ENCODE measurements around the gene OR8H3.
"Not testable (repeated sequence)": the region's sequence is repeated elsewhere in the genome, so short reads cannot be mapped to it uniquely, and the experiment has no call there.

OR8H3 gene, protein sequence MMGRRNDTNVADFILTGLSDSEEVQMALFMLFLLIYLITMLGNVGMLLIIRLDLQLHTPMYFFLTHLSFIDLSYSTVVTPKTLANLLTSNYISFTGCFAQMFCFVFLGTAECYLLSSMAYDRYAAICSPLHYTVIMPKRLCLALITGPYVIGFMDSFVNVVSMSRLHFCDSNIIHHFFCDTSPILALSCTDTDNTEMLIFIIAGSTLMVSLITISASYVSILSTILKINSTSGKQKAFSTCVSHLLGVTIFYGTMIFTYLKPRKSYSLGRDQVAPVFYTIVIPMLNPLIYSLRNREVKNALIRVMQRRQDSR

DNA sequence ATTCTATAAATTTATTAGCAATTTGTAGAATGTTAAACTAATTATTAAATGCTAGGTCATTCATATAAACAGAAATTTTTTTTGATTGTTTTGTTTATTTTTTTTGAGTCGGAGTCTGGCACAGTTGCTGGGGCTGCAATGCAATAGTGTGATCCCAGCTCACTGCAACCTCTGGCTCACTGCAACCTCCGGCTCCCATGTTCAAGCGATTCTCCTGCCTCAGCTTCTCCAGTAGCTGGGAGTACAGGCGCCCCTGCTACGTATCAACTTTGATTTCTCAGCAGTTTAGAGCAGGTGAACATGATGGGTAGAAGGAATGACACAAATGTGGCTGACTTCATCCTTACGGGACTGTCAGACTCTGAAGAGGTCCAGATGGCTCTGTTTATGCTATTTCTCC is at the start of gene OR8H3:
Gene OR8H3 (plus strand): TSS at position 301 of the 400 bp plus-strand sequence. CDS start 0 bp downstream, at position 301.
- no peak within 1 kb of the TSS for H3K4me3 Mint-ChIP-seq
- no peak for DNase-seq
- no peaks in the 10 kb centered on the region for H3K4me1 Mint-ChIP-seq
- no peaks in the 10 kb centered on the region for H3K36me3 Mint-ChIP-seq
- H3K27ac Mint-ChIP-seq: no peak within 1 kb of the TSS
- peaks cover 14% of the 10 kb centered on the region for H3K9me3 Mint-ChIP-seq
- no peaks in the 10 kb centered on the region for H3K27me3 Mint-ChIP-seq
- CTCF ChIA-PET: no interaction called here

DNA sequence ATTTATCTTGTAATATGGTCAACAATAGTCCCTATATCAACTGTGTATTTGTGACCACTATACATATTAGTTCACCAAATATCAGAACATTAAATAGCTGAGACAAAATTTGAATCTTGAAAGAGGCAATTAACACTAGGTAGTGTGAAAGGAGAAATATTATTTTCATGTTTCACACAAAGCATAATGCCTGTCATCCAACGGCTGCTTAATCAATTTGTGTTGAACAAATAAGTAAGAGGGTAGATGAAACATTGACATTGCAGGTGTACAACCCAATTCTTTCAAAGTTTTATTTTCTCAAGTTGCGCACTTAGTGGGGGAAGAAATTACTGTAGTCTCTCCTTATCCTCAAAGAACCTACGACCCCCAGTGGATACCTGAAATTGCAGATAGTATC is 32.5 kb upstream of the OR8H3 start:
- CTCF ChIA-PET: no interaction called here
- H3K4me3 Mint-ChIP-seq: no peak overlapping the region
- H3K9me3 Mint-ChIP-seq: peaks cover 5% of the 10 kb centered on the region

DNA sequence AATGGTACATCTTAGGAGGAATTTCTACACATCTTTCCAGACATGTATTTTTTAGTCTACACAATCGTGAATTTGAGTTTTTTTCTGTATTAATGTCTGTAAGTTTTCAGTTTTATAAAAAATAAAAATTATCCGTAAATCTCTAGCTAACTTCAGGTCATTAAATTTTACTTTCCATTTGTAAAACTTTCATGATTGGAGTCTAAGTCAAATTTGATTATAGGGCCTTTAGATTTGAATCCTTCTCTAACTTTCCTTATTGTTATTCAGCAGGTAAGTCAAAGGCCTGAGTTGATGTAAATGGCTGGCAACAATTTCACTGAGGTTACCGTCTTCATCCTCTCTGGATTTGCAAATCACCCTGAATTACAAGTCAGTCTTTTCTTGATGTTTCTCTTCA is 29.2 kb upstream of the OR8H3 start, which contains the start of gene OR8I2:
Gene OR8I2 (plus strand): TSS at position 301 of the 400 bp plus-strand sequence. CDS start 0 bp downstream, at position 301.
- no peak for DNase-seq
- H3K27ac Mint-ChIP-seq: no peak within 1 kb of the TSS
- H3K4me1 Mint-ChIP-seq: no peaks in the 10 kb centered on the region
- no peaks in the 10 kb centered on the region for H3K27me3 Mint-ChIP-seq
- H3K9me3 Mint-ChIP-seq: peaks cover 11% of the 10 kb centered on the region
- H3K36me3 Mint-ChIP-seq: no peaks in the 10 kb centered on the region
- CTCF ChIA-PET: no interaction called here
- H3K4me3 Mint-ChIP-seq: no peak within 1 kb of the TSS

More for the DNA sequence above, 32.5 kb upstream of the OR8H3 start:
- no peak for DNase-seq
- Mint-ChIP-seq H3K4me1 (no peaks in the 10 kb centered on the region), H3K27me3 (no peaks in the 10 kb centered on the region), H3K36me3 (no peaks in the 10 kb centered on the region), H3K27ac (no peak overlapping the region)

DNA sequence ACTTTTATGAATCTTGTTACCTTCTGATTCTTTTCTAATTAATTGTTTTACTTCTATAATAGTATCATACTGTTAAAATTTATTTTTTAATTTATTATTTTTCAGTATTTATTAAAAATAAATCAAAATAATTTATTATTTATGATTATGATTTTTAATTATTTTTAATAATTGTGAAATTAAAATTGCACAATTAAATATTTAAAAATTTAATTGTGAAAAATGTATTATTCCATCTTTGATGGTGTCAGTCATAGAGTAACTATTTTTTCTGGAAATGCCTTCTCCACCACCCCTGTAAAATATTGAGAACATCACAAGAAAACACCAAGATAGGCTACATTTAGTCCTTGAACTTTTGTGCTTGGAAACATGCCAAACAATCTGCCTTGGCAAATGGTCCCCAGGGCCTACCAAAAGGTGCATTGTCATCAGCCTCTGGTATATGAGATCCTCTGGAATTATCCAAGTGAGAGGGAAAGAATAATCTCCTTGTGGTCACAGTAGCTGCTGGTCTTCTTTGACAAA is 18.9 kb upstream of the OR8H3 start, which contains the start of gene OR8H2:
Gene OR8H2 (plus strand): TSS at position 478 of the 528 bp plus-strand sequence. CDS start 1,356 bp downstream, outside the sequence.
- no peak within 1 kb of the TSS for H3K4me3 Mint-ChIP-seq
- no peaks in the 10 kb centered on the region for H3K4me1 Mint-ChIP-seq
- CTCF ChIA-PET: no interaction called here
- H3K27ac Mint-ChIP-seq: no peak within 1 kb of the TSS
- peaks cover 14% of the 10 kb centered on the region for H3K9me3 Mint-ChIP-seq
- no peaks in the 10 kb centered on the region for H3K36me3 Mint-ChIP-seq
- H3K27me3 Mint-ChIP-seq: no peaks in the 10 kb centered on the region
- no peak for DNase-seq

DNA sequence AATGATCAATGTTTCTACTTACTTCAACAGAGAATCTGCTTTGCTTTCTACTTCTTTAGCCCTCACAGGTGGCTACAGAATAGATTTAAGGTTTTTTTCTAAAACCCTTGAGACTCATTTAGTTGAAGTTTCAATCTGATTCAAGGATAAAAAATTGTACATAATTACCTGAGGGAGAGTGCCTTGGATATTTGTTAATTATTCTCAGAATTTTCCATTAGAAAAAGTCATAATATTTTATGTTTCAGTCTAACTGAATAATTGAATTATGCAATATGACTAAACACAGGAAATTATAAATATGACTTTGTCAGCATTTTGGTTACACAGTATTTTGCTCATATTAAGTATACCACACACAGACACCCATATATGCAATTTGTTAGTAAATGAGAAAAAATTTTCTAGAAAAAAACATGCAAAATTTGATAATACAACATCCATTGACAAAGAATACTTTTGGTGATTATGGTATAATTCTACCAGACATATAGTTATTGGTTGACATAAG is 18.0 kb downstream of the OR8H3 start, which contains the start of gene OR8J3:
Gene OR8J3 (minus strand): TSS at position 51 of the 511 bp plus-strand sequence. CDS start 2,483 bp downstream, outside the sequence.
- H3K4me3 Mint-ChIP-seq: no peak within 1 kb of the TSS
- no peaks in the 10 kb centered on the region for H3K36me3 Mint-ChIP-seq
- H3K9me3 Mint-ChIP-seq: peaks cover 21% of the 10 kb centered on the region
- no peaks in the 10 kb centered on the region for H3K4me1 Mint-ChIP-seq
- no peak for DNase-seq
- no peak within 1 kb of the TSS for H3K27ac Mint-ChIP-seq
- CTCF ChIA-PET: no interaction called here
- no peaks in the 10 kb centered on the region for H3K27me3 Mint-ChIP-seq

DNA sequence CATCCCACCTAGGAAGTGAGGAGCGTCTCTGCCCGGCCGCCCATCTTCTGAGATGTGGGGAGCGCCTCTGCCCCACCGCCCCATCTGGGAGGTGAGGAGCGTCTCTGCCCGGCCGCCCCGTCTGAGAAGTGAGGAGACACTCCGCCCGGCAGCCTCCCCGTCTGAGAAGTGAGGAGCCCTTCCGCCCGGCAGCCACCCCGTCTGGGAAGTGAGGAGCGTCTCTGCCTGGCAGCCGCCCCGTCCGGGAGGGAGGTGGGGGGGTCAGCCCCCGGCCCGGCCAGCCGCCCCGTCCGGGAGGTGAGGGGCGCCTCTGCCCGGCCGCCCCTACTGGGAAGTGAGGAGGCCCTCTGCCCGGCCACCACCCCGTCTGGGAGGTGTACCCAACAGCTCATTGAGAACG is 21.5 kb downstream of the OR8H3 start:
- H3K4me3 Mint-ChIP-seq, H3K4me1 Mint-ChIP-seq, H3K36me3 Mint-ChIP-seq, H3K27ac Mint-ChIP-seq, DNase-seq, H3K27me3 Mint-ChIP-seq, CTCF ChIA-PET: not testable (repeated sequence)
- peaks cover 13% of the 10 kb centered on the region for H3K9me3 Mint-ChIP-seq

DNA sequence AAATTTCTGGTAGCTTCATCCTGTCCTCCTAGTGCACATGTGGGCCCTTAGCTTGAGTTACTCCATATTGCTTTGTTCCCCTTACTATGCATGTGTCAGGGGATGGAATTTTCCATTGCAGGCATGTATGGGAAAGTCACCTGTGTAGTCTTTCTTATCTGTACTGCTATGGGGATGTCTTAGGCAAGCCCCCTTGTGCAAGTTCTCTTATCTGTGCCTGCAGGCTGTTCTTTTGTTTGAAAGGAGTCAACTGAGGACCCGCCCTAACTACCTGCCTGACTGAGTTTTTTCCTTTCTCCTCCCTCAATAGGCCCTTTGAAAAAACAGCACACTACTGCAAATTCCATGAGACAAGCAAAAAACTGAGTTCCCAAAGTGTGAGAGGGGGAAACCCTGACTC is 29.2 kb downstream of the OR8H3 start:
- Mint-ChIP-seq H3K4me1 (no peaks in the 10 kb centered on the region), H3K27me3 (no peaks in the 10 kb centered on the region), H3K27ac (no peak overlapping the region), H3K36me3 (no peaks in the 10 kb centered on the region), H3K9me3 (peaks cover 28% of the 10 kb centered on the region), H3K4me3 (no peak overlapping the region)
- DNase-seq: no peak
- CTCF ChIA-PET: no interaction called here

DNA sequence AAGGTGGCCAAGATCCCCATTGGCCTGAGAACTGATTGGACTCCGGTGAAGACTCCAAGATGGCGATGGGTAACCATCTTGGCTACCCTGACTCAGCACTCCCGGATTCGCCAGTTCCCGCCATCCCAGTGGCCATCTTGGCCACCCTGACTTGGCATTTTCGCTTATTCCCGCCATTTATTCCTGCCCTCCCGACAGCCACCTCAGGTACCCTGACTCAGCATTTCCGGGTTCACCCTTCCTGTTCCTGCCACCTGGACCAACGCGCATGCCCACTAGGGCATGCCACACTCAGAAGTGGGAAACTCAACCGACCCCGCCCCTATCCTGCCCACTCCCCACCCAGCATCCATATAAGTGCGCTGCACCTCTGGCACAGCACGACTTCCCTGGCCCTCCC is 30.2 kb downstream of the OR8H3 start:
- Mint-ChIP-seq H3K27ac (no peak overlapping the region), H3K36me3 (no peaks in the 10 kb centered on the region), H3K4me1 (no peaks in the 10 kb centered on the region), H3K9me3 (peaks cover 36% of the 10 kb centered on the region), H3K27me3 (no peaks in the 10 kb centered on the region), H3K4me3 (no peak overlapping the region)
- CTCF ChIA-PET: no interaction called here
- DNase-seq: no peak

DNA sequence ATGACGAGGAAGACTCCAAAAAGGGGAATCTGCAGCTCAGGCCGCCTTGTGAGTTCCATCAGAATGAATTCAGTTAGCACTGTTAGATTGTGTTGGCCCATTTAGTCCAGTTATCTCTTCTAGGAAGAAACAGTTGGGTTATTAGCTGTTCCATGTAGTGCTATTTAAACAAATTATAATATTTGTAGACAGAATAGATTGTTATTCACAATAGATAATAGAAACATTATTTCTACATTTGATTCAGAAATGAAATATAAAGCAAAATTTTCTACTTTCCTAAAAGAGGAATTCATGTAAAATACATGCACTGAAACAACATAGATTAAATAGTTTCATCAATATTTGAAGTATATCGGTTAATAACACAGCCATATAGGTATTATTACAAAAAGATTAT is 38.0 kb downstream of the OR8H3 start, which contains the start of gene OR8K5:
Gene OR8K5 (minus strand): TSS at position 101 of the 400 bp plus-strand sequence. CDS start 0 bp downstream, at position 101.
- no peak for DNase-seq
- no peaks in the 10 kb centered on the region for H3K27me3 Mint-ChIP-seq
- no peak within 1 kb of the TSS for H3K27ac Mint-ChIP-seq
- H3K4me1 Mint-ChIP-seq: no peaks in the 10 kb centered on the region
- no peak within 1 kb of the TSS for H3K4me3 Mint-ChIP-seq
- peaks cover 20% of the 10 kb centered on the region for H3K9me3 Mint-ChIP-seq
- CTCF ChIA-PET: no interaction called here
- H3K36me3 Mint-ChIP-seq: no peaks in the 10 kb centered on the region

DNA sequence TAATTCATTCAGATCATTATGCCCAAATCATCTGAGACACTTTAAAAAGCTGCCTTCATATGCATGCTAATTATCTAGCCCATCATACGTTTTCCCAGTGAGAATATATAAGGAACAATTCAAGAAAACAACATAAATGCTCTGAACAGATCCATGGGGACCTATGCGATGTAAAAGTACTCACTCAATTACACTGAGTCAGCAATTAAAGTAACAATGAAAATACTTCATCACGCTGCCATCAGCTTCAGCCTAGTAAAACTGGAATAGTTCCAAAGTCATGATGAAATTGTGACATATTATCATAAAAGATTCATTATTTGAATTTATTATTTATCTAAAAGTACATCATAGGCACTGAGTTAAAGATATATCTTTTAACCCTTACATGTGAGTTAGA is 41.6 kb downstream of the OR8H3 start:
- no peaks in the 10 kb centered on the region for H3K4me1 Mint-ChIP-seq
- CTCF ChIA-PET: no interaction called here
- H3K9me3 Mint-ChIP-seq: peaks cover 5% of the 10 kb centered on the region
- H3K4me3 Mint-ChIP-seq: no peak overlapping the region
- no peaks in the 10 kb centered on the region for H3K27me3 Mint-ChIP-seq
- H3K36me3 Mint-ChIP-seq: no peaks in the 10 kb centered on the region
- no peak for DNase-seq
- no peak overlapping the region for H3K27ac Mint-ChIP-seq

DNA sequence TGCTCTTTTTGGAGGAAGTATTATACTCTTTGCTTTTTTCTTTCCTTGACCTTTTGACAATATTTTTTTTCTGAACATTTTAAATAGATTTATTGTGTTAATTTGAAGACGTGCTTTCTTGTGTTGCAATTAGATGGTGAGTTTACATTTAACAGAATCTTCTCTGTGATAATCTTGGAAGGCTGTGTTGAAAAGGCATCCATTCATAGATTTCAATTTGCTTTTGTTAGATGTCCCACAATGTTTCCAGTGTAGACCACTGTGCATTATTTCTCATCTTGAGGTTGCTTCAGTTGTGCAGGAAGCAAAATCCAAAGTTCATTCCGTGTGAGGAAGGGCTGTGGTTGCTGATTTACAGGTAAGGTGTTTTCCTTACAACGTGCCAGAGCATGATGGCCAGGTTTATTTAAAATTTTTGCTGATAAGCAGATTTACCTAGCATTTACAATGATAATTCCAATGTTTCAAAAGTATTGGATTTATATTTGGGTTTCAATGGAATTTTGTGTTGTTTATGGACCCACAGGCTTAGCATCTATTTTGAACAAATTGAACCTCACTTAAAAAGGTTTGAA is 50.2 kb downstream of the OR8H3 start:
- no peak overlapping the region for H3K27ac Mint-ChIP-seq

More for the DNA sequence above, 50.2 kb downstream of the OR8H3 start:
- Mint-ChIP-seq H3K4me3 (no peak overlapping the region), H3K27me3 (no peaks in the 10 kb centered on the region), H3K4me1 (no peaks in the 10 kb centered on the region), H3K36me3 (no peaks in the 10 kb centered on the region), H3K9me3 (peaks cover 13% of the 10 kb centered on the region)
- CTCF ChIA-PET: no interaction called here
- DNase-seq: no peak

Measured in activated naive CD4-positive, alpha-beta T cell treated with anti-CD3 and anti-CD28 coated beads, Interleukin-2, amount 10 ng/mL, durations not matched to agents 7 days and 5 days (primary cell).